IPS DF 6.9 (cell line): Measurements from ENCODE around the gene TMEM43.

Source experiments
- DNase-seq: peaks from one replicate; pipeline ENCODE4 v3.0.0-alpha.2; 2013; ENCODE audit warnings: low read depth, low spot score
- H3K27ac ChIP-seq: one replicate; pipeline ENCODE4 v1.5.1; 2013; ENCODE audit warnings: low read length, control low read depth
- H3K27me3 ChIP-seq: 2 replicates; pipeline ENCODE4 v1.6.1; 2013; ENCODE audit warnings: mild to moderate bottlenecking, low read length; ENCODE audit not compliant: control insufficient read depth, insufficient read depth
- H3K36me3 ChIP-seq: 2 replicates; pipeline ENCODE4 v1.6.1; 2013; ENCODE audit warnings: low read length; ENCODE audit not compliant: control insufficient read depth, insufficient read depth
- H3K4me1 ChIP-seq: 2 replicates; pipeline ENCODE4 v1.6.1; 2013; ENCODE audit warnings: low read length; ENCODE audit not compliant: control insufficient read depth, insufficient read depth
- H3K4me3 ChIP-seq: 2 replicates; pipeline ENCODE4 v1.5.1; 2013; ENCODE audit warnings: mild to moderate bottlenecking, low read length
- H3K9me3 ChIP-seq: 2 replicates; pipeline ENCODE4 v1.6.1; 2013; ENCODE audit warnings: low read length, inconsistent platforms; ENCODE audit not compliant: control insufficient read depth, insufficient read depth
- WGBS: extraction: QIAGEN DNeasy Blood & Tissue Kit; methylation state at CpG from one replicate; pipeline ENCODE4 v1.1.7; 2013; ENCODE audit warnings: mixed read lengths, missing lambda C conversion rate; ENCODE audit not compliant: insufficient read length, insufficient coverage; 5-methylcytosine and 5-hydroxymethylcytosine counted together

Gene TMEM43

DNA sequence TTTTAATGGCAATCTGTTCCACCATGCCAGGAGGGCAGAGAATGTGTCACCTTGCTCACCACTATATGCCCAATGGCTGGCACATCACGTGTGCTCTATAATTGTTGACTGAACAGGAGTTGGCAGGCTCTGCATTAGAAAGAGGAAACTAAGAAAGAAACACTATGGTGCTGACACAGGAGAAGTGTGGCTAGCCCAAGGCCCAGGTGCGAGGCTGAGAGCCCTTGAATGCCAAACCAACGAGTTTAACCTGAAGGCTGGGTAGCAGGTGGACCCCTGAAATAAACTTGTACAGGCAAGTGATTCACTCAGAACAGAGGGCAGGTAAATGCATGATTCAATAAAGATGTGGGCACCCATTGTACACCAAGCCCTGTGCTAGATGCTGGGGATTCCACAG, 2.6 kb upstream of the TMEM43 start:
- Histone ChIP-seq H3K36me3 (no peaks in the 10 kb centered on the region), H3K27ac (no peak overlapping the region), H3K27me3 (no peaks in the 10 kb centered on the region), H3K4me1 (peaks cover 4% of the 10 kb centered on the region), H3K4me3 (no peak overlapping the region), H3K9me3 (no peaks in the 10 kb centered on the region)
- DNase-seq = no peak
- no CpG with 5 or more reads among the region's 3 CpGs for WGBS

DNA sequence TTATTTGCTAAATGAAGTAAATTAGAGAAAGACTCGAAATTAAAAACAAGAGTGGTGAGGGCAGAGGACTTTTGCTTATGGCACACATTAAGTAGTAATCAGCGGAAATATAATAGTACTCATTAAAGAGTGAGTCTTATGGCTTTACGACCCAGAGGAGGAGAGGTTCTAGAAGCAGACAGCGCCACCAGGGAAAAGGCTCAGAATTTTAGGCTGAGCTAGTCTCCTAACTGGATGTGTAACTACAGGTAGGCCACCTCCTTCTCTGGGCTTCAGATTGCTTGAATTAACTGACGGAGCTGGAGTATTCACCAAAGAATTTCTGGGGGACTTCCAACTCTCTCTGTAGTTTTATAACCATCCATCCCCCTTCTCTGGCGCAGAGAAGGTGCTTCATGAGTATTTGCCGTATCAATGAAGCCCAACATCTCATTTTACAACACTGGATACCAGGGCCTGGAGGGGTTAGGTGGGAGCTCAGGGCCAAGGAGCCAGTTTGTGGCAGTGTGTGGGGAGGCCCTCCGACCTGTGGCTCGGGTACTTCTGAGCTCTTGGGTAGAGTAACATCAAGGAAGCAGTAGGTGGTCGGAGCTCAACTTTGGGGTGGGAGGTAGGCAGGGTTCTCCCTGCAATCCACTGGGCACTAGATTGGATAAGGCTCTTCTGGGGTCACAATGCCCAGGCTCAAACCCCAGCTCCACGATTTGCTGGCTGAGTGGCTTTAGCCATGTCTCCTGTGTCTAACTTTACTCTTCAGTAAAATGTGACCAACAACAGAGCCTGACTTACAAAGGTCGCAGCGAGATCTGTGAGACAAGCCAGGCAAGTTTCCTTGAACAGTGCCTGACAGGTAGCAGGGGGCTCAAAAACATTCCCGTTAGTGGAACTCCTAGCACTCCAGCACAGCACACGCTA, 1.3 kb upstream of the TMEM43 start:
- H3K27me3 ChIP-seq = no peaks in the 10 kb centered on the region
- H3K4me1 ChIP-seq = peaks cover 2% of the 10 kb centered on the region
- no peak for DNase-seq
- H3K4me3 ChIP-seq = peak overlapping the region; percentile 83; the same call in 1 of the 2 replicates
- no peak overlapping the region for H3K27ac ChIP-seq
- WGBS = no CpG with 5 or more reads among the region's 15 CpGs
- H3K9me3 ChIP-seq = no peaks in the 10 kb centered on the region
- no peaks in the 10 kb centered on the region for H3K36me3 ChIP-seq

DNA sequence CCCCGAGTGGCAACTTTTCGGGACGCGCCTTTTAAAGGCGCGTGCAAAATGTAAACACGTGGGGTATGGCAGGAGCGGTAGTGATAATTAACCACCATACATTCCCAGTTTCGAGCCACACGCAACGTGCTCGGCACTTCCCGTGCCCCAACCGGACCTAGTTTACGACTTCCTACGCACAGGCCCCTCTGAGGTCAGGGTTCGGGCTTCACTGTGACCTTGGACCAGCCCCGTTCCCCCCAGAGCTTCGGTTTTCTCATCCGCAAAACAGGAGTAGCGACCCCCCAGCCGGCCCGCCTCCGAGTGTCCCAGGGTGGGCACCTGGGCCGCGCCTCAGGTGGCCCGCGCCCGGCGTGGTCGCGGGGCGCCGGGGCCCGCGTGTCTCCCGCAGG, 633 bp upstream of the TMEM43 start:
- H3K36me3 ChIP-seq = no peaks in the 10 kb centered on the region
- no peaks in the 10 kb centered on the region for H3K9me3 ChIP-seq
- H3K4me1 ChIP-seq = peaks cover 2% of the 10 kb centered on the region
- no CpG with 5 or more reads among the region's 37 CpGs for WGBS
- H3K27me3 ChIP-seq = no peaks in the 10 kb centered on the region
- no peak for DNase-seq
- H3K27ac ChIP-seq = no peak overlapping the region
- peak overlapping the region; percentile 83 for H3K4me3 ChIP-seq

GRCh38 chr3:14125193-14126016, 553 bp downstream of the TMEM43 start:
- Histone ChIP-seq H3K36me3 (peaks cover 3% of the 10 kb centered on the region; the same call in 1 of the 2 replicates), H3K27me3 (no peaks in the 10 kb centered on the region), H3K9me3 (no peaks in the 10 kb centered on the region), H3K27ac (no peak overlapping the region), H3K4me3 (peak overlapping the region; percentile 83), H3K4me1 (peaks cover 2% of the 10 kb centered on the region)
- WGBS = no CpG with 5 or more reads among the region's 44 CpGs
- no peak for DNase-seq

DNA sequence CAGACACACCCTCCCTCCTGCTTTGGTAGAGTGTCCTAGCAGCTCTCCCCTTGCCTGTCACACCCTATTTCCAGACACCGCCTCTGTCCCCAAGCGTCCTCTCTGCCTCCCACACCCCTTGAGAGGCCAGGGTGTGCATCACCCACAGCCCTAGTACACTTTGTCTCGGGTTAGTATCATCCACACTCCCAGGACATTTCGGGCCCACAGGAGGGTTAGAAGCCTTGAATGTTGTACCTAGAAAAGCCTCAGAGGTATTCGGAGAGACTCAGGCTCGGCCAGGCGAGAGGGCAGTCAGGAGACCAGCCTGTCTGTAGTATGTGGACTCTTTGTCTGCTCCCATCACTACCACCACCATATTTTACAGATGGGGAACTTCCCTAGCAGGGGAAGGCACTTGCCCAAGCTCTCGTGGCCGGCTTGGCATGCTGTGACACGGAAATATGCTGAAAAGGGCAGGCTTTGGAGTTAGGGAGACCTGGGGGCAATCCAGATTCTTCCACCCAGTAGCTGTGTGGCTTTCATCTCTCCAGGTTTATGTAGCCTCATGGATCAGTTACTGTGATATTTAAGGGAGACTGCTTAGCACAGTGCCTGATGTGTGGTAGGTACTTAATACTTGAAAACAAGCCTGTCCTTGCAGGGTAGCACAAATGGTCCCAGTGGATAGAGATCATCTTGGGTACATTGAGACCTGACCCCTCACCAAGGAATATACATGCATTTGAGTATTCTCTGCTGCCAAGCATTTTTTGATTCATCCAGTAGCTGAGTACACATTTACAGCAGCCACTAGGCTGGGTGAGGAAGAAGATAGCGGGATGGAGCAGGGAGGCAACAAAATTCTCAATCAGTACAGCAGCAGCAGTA, 1.4 kb downstream of the TMEM43 start:
- no peak for DNase-seq
- Histone ChIP-seq H3K27ac (no peak overlapping the region), H3K4me3 (no peak overlapping the region; the same call in 1 of the 2 replicates), H3K9me3 (no peaks in the 10 kb centered on the region), H3K27me3 (no peaks in the 10 kb centered on the region), H3K36me3 (peaks cover 12% of the 10 kb centered on the region; the same call in 1 of the 2 replicates), H3K4me1 (peaks cover 2% of the 10 kb centered on the region)
- WGBS = no CpG with 5 or more reads among the region's 11 CpGs

DNA sequence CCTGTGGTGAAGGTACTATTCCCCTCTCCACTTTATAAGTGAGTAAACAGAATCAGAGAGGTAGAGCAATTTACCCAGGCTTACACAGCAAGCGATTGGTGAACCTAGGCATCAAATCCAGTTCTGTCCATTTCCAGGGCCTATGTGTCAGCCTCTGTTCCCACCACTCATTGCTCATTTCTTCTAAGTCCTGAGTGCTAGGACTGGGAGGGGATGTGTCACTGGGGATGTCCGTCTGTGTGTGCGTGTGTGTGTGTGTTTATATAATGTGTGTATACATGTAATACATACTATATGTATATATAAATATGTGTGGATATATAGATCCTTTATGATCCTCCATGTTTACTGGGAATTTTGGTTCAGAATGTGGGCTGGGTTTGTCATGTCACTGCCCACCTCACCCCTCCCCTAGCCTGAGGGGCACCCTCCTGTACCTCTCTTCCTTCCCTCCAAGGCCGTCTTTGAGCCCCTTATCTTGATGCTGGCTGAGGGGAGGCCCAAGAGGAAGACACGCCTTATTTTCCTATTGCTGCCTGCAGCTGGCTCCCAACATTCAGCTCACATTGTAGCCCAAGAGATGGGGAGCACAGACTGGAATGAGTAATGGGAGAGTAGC, 2.1 kb downstream of the TMEM43 start:
- Histone ChIP-seq H3K4me3 (no peak overlapping the region), H3K27ac (no peak overlapping the region), H3K9me3 (no peaks in the 10 kb centered on the region), H3K27me3 (no peaks in the 10 kb centered on the region), H3K4me1 (peaks cover 2% of the 10 kb centered on the region), H3K36me3 (peaks cover 15% of the 10 kb centered on the region; the same call in 1 of the 2 replicates)
- WGBS = no CpG with 5 or more reads among the region's 5 CpGs
- no peak for DNase-seq

GRCh38 chr3:14127516-14128161, 2.8 kb downstream of the TMEM43 start:
- Histone ChIP-seq H3K4me1 (peaks cover 2% of the 10 kb centered on the region), H3K9me3 (no peaks in the 10 kb centered on the region), H3K27ac (no peak overlapping the region), H3K4me3 (no peak overlapping the region), H3K27me3 (no peaks in the 10 kb centered on the region), H3K36me3 (peaks cover 18% of the 10 kb centered on the region; the same call in 1 of the 2 replicates)
- DNase-seq = no peak
- no CpG with 5 or more reads among the region's 12 CpGs for WGBS

- no peak overlapping the region for H3K4me3 ChIP-seq
Observed at GRCh38 chr3:14128724-14129123, 3.9 kb downstream of the TMEM43 start.

GRCh38 chr3:14129296-14129695, 4.4 kb downstream of the TMEM43 start:
- Histone ChIP-seq H3K4me3 (no peak overlapping the region), H3K4me1 (peaks cover 2% of the 10 kb centered on the region; the same call in 1 of the 2 replicates), H3K36me3 (peaks cover 33% of the 10 kb centered on the region), H3K27ac (no peak overlapping the region), H3K27me3 (no peaks in the 10 kb centered on the region), H3K9me3 (no peaks in the 10 kb centered on the region)
- DNase-seq = no peak
- no CpG with 5 or more reads among the region's 6 CpGs for WGBS

More at GRCh38 chr3:14128724-14129123, 3.9 kb downstream of the TMEM43 start:
- Histone ChIP-seq H3K27ac (no peak overlapping the region), H3K36me3 (peaks cover 29% of the 10 kb centered on the region), H3K9me3 (no peaks in the 10 kb centered on the region), H3K4me1 (peaks cover 2% of the 10 kb centered on the region), H3K27me3 (no peaks in the 10 kb centered on the region)
- DNase-seq = no peak
- no CpG with 5 or more reads among the region's 5 CpGs for WGBS
